Lower leg skin (tissue), 4 donors: Measurements from ENCODE around the gene TNPO3. TPM values are rescaled to one million over a fixed set of nuclear protein-coding genes. Genes with fewer than 3 reads are reported as not detected.
"Not testable (repeated sequence)": the region's sequence is repeated elsewhere in the genome, so short reads cannot be mapped to it uniquely, and the experiment has no call there.

Experiments used
- DNase-seq, 2 donors: peaks; one replicate each; pipeline ENCODE4 v3.0.0-alpha.2; 2019; ENCODE audit warnings: low spot score in 2 of 2
- H3K4me3 ChIP-seq: fragments of 200-600 bp; sonication (generic); 2 replicates; pipeline ENCODE4 v1.5.1; 2017; ENCODE audit warnings: mild to moderate bottlenecking, low read depth; ENCODE audit not compliant: poor library complexity, severe bottlenecking
- CTCF ChIP-seq, 3 donors: fragments of 450-650 bp; IDR thresholded peaks; one replicate each; pipeline ENCODE4 v1.5.1; 2016; ENCODE audit warnings: antibody characterized with exemption in 3 of 3, mild to moderate bottlenecking in 3 of 3, moderate library complexity in 2 of 3
- POLR2A ChIP-seq, 2 donors: fragments of 450-650 bp; IDR thresholded peaks; one replicate each; pipeline ENCODE4 v1.6.1; 2016 to 2017; ENCODE audit warnings: antibody characterized with exemption in 2 of 2, mild to moderate bottlenecking in 1 of 2, moderate library complexity in 1 of 2
- WGBS, 2 donors: methylation state at CpG; one replicate each; pipeline ENCODE4 v1.1.5; 2018; 5-methylcytosine and 5-hydroxymethylcytosine counted together
- intact Hi-C: fragments of 100-400 bp; cut with DNase I; formaldehyde crosslinking; loops from one replicate; pipeline ENCODE4 v1.15.0; 2023; ENCODE audit warnings: low total_unique reads
- total RNA-seq, 4 donors: library from RNA; depleted of rRNA; stranded (reverse); fragments of >200 nt; gene quantifications; one replicate each; pipeline ENCODE4 v1.1.0, GENCODE V29; 2016

TNPO3 gene
- total RNA-seq, 4 donors from 2014 or later, result 26.7 to 36.7 (median 31.0) TPM

GRCh38 chr7:129041142-129042085 lies 13.5 kb downstream of the TNPO3 start:
- WGBS, 2 donors, result 81 to 83% methylated on average over 3 of the region's 3 CpGs
- no peak overlapping the region for H3K4me3 ChIP-seq
- DNase-seq, result no peak
- intact Hi-C loops, result no loop called here
- no peak for TF ChIP-seq CTCF (IDR thresholded peaks at IDR 0.05)
- no peak for TF ChIP-seq POLR2A (IDR thresholded peaks at IDR 0.05)

- intact Hi-C loops, DNase-seq, H3K4me3 ChIP-seq: not testable (repeated sequence)
- 98% methylated on average over 2 of the region's 2 CpGs for WGBS, 2 donors
Observed at GRCh38 chr7:129038468-129038867, 16.4 kb downstream of the TNPO3 start.

GRCh38 chr7:129037585-129037984 lies 17.3 kb downstream of the TNPO3 start:
- intact Hi-C loops, result no loop called here
- H3K4me3 ChIP-seq, result no peak overlapping the region
- DNase-seq, result no peak
- no peak for TF ChIP-seq CTCF (IDR thresholded peaks at IDR 0.05)
- TF ChIP-seq POLR2A (IDR thresholded peaks at IDR 0.05), result no peak
- 99 to 100% methylated on average over 4 of the region's 4 CpGs for WGBS, 2 donors

DNA sequence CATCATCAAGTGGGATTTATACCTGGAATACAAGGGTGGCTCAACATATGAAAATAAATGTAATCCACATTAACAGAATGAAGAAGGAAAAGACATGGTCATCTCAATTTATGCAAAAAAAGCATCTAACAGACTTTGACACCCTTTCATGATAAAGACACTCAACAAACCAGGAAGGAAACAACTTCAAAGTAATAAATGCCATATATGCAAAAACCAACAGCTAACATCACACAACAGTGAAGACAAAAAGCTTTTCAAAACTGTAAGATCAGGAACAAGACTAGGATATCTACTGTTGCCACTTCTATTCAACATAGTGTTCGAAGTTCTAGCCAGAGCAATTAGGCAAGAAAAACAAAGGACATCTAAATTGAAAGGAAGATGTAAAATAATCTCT lies 22.9 kb downstream of the TNPO3 start:
- WGBS, 2 donors, result 89 to 100% methylated on average over 1 of the region's 1 CpG
- no peak for TF ChIP-seq POLR2A (IDR thresholded peaks at IDR 0.05)
- no peak for TF ChIP-seq CTCF (IDR thresholded peaks at IDR 0.05)
- intact Hi-C loops, result no loop called here
- no peak overlapping the region for H3K4me3 ChIP-seq
- DNase-seq, result no peak

- TF ChIP-seq CTCF (IDR thresholded peaks at IDR 0.05), result no peak
- TF ChIP-seq POLR2A (IDR thresholded peaks at IDR 0.05), result no peak
- WGBS, 2 donors, result 93 to 98% methylated on average over 3 of the region's 3 CpGs
- intact Hi-C loops, result no loop called here
- no peak overlapping the region for H3K4me3 ChIP-seq
- DNase-seq, result no peak
Observed at GRCh38 chr7:129030440-129030839, 24.5 kb downstream of the TNPO3 start.

DNA sequence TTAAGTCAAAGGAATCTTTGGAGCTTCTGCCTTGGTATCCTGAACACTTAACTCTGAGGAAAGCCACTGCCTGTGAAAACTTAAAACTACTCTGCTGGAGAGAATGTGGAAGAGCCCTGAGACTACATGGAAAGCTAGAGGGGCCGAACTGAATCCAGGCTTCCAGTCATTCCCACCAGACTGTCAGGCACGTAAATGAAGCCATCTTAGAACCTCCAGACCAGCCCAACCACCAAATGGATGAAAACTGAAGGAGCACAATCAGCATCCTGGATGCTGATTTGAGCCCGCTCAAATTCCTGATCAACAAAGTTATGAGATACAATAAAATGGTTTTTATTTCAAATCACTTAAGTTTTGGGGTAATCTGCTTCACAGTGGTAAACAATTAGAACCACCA lies 30.8 kb downstream of the TNPO3 start:
- no peak for DNase-seq
- intact Hi-C loops, result no loop called here
- 89 to 95% methylated on average over 3 of the region's 3 CpGs for WGBS, 2 donors
- TF ChIP-seq CTCF (IDR thresholded peaks at IDR 0.05), result no peak
- TF ChIP-seq POLR2A (IDR thresholded peaks at IDR 0.05), result no peak
- H3K4me3 ChIP-seq, result no peak overlapping the region
